HG03457 (cell line): Measurements from ENCODE around the gene PDCD1.
"Not testable (repeated sequence)": the region's sequence is repeated elsewhere in the genome, so short reads cannot be mapped to it uniquely, and the experiment has no call there.

Experiments used
- ATAC-seq: cut with Tn5 transposase; IDR thresholded peaks from one replicate; pipeline ENCODE4 v1.9.1; 2021; ENCODE audit warnings: moderate number of reproducible peaks; ENCODE audit not compliant: unreplicated experiment

Gene PDCD1

DNA sequence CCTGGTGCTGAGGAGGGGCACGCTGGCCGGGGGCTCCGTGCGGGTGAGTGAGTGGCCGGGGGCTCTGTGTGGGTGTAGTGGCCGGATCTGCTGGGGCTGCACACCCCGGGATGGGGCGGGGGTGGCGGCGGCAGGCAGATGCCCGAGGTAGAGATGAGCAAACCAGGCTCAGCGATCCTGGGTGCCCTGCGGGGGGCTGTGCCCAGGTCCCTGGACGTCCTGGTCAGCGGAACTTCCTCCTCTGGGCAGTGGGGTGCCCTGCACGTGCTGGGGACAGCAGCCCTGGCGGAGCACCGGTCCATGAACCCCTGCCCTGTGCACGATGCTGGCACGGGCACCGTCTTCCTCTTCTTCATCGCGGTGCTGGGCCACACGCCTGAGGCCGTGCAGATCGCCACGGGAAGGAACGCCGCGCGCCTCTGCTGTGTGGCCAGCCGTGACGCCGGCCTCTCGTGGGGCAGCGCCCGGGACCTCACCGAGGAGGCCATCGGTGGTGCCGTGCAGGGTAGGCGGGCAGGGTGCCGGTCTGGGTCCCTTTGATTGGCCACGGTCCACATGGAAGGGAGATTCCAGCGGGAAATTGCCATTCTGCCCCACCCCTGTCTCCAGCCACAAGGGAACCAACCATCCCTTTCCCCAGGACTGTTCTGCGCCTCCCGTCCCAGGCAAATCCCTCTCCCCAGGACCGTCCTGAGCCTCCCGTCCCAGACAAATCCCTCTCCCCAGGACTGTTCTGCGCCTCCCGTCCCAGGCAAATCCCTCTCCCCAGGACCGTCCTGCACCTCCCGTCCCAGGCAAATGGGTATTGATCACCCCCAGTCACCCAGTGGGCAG is 43.8 kb downstream of the PDCD1 start:
- ATAC-seq, result no peak

GRCh38 chr2:241814393-241814642 is 44.4 kb downstream of the PDCD1 start:
- ATAC-seq, result no peak

DNA sequence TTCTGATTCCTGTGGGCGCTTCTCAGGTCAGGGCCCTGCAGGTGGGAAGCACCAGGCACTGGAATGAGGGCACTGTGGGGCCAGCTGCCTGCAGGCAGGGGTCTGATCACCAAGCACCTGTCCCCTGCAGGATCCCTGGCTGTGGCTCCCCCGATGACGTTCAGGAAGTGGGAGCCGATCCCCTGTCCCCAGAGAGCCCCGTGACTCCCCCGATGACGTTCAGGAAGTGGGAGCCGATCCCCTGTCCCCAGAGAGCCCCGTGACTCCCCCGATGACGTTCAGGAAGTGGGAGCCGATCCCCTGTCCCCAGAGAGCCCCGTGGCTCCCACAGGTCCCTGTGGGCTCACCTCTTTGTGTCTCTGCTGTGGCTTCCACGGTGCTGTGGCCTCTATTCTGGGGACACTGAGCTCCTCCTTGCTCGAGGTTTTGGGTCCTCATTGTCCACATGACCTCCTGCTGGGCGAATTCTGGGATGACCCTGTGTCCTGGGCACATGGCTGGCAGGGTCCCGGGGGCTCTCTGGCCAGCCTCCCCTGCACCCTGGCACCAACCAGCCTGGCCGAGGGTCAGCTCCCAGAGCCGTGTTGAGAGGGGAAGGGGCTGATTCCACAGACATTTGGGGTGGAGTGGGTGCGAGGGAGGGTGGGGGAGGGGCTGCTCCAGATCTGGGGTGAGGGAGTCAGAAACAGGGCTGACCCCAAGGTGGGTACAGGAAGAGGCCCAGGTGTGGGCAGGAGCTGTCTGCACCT is 44.9 kb downstream of the PDCD1 start:
- ATAC-seq, result no peak

- no peak for ATAC-seq
Measured at GRCh38 chr2:241812730-241813643, 45.7 kb downstream of the PDCD1 start.

DNA sequence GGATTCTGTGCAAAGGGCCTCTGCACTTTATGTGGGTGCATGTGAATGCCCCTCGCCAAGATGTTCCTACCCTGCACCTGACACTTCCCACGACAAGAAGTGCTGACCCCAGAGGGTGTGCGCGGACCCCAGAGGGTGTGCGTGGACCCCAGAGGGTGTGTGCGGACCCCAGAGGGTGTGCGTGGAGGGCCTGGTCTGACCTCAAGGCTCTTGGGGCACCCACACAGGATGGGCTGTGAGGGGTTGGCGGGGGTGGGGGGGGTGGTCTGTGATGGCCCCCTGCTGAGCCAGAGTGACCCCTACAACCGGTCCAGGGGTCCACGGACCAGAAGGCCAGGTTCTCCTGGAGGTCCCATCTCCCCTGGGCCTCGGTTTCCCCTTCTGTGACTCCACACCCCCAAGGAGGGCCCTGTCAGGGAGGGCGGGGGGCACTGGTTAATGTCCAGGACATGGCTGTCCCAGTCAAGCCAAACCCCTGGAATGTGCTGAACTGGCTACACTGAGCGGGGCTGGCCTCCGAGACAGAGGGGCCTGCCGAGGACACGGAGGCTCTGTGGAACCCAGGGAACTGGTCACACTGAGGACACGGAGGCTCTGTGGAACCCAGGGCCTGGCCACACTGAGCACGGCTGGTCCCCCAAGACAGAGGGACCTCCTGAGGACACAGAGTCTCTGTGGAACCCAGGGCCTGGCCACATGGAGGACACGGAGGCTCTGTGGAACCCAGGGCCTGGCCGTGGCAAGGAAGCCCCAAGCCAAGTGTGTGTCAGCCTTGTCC is 46.6 kb downstream of the PDCD1 start:
- ATAC-seq, result no peak

- no peak for ATAC-seq
Measured at GRCh38 chr2:241811201-241811951, 47.3 kb downstream of the PDCD1 start.

DNA sequence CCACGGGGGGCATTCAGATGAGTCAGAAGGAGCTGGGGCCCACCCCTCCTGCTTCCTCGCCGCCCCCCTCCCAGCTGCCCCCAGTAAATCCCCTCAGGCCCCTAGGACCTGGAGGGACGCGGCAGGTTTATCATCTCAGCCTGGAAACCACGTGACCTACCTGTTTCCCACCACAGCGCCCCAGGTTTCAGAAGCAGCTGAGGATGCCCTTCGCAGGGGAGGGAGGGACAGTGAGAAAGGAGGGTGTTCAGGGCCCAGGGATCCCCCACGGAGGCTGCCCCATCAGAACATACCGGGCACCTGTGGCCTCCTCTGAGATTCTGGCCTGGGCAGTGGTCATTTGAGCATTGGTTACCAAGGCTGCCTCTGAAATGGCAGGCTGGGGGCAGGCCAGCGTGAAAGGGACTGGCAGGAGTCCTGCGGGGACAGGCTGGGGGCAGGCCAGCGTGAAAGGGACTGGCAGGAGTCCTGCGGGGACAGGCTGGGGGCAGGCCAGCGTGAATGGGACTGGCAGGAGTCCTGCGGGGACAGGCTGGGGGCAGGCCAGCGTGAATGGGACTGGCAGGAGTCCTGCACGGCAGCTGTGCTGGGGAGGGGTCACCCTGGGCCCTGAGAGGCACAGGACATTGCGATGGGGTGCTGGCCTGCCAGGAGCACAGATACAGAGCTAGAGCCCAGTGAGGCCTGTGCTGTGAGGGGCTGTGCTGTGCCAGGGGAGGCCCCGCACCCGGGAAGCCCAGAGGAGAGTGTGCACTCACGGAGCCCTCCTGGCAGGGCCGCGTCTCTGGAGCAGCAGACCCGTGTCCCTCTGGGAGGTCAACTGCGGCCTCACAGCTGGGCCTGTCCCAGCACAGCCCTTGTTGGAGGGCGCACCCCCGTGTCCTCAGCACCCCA is 48.1 kb downstream of the PDCD1 start:
- ATAC-seq, result no peak

GRCh38 chr2:241809383-241810306 is 49.0 kb downstream of the PDCD1 start:
- ATAC-seq, result no peak

DNA sequence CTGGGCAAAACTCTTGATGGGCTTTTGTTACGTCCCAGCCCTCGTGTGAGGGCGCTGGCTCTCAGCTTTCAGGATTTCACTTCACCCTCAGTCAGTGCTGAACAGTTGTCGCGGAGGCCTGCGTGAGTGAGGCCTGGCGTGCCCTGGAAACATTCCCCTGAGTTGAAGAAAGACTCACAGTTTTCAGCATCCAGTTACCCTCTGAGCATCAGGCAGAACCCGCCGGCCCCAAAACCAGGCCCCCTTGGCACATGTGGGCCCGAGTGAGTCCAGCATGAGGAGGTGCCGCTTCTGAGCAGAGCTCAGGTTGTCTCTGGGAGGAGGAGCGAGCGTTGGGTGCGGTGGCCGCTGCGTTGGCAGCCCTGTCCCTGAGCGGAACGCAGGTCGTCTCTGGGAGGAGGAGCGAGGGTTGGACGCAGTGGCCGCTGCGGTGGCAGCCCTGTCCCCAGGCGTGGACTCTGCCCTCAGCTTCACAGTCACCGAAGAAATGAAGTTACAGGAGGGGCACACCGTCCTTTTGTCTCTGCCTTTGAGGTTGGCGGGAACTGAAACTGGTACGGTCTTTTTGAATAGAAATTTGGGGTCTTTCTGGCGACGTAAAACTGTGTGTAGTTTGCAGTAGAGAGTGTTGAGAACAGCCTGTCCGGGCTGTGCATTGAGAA is 49.8 kb downstream of the PDCD1 start, which contains the start of gene NEU4:
NEU4 (plus strand) TSS at position 473 of the 662 bp plus-strand sequence. CDS start 5,292 bp downstream, outside the sequence.
- ATAC-seq, result no peak

DNA sequence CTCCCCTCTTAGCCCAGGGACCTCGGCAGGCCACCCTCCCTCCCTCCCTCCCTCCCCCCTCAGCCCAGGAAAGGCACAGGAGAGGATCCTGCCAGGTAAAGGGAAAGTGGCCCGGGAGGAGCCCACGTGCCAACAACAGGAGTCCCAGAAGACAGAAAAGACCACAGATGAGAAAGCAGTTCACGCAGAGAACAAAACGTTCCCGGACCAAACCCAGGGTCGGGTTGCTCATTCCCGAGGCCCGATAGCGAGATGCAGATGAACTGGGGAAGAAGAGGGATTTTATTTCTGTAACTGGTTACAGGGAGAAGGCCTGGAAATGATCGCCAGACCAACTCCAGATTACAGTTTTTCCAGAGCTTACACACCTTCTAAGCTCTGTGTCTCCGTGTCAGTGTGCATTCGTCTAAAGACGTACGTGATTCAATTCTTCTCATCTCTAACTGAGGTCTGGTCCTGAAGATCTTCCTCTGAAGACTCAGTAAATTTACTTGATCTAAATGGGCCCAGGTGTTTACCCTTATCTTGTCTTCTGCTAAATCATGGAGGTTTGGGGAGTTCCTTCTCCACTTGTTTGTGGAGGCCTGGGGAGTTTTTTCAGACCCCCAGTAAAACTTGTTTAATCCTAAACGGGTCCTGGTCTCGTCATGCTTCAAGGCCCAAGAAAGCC is 50.5 kb downstream of the PDCD1 start:
- ATAC-seq, result no peak

- not testable (repeated sequence) for ATAC-seq
Measured at GRCh38 chr2:241806217-241806616, 52.5 kb downstream of the PDCD1 start.

DNA sequence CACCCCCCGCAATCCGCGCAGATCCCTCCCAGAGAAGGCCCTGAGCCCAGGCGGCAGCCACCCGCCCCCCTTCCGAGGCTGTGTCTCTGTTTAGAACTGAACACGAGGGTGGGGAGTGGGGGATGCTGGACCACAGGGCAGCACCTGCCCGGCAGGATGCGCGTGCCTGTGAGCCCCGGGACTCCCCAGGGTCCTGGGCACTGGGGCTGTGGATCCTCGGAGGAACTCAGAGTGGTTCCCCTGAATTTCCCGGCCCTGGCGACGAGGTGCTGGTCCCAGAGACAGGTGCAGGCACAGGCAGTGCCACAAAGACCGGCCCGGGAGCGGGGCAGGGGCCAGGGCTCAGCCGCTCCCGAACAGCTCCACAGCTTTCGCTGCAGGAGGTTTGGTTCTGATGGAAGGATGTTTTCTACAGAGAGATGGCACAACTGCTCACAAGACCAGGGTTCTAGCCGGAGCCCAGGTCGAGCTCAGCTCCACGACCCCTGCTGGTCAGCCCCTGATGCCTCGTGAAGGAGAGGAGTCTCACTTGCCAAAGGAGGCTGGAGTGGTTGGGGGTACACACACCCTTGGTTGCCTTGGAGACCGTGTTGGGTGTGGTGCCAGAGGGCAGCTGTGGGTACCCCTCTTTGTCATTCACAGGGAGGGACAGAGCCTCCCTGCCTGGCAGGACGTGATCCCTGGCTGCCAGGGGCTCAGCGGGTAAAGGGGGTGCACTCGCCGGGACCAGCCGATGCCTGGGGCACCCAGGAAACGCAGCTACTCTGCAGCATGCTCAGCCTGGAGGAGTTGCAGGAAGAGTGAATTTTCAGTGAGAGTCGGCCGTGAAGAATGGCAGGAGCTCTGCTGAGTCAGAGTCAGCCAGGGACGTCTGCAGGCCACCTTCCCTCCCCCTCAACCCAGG is 54.1 kb downstream of the PDCD1 start:
- no peak for ATAC-seq

- ATAC-seq, result no peak
Measured at GRCh38 chr2:241803387-241804325, 55.0 kb downstream of the PDCD1 start.

- ATAC-seq, result no peak
Measured at GRCh38 chr2:241802421-241803318, 56.0 kb downstream of the PDCD1 start.
